H1 (cell line): Measurements from ENCODE around the gene MTR. TPM values are rescaled to one million over a fixed set of nuclear protein-coding genes. Genes with fewer than 3 reads are reported as not detected.

Experiments
- ASH2L ChIP-seq: fragments of 200-600, 300-600 bp; sonication (generic); IDR thresholded peaks from one replicate; pipeline ENCODE4 v1.7.1; 2017; ENCODE audit warnings: low read length
- CTCF ChIP-seq, 3 experiments: IDR thresholded peaks; 1 replicate in 2 of 3; 2 replicates in 1 of 3; pipeline versions ENCODE4 v1.5.1 to v1.6.1; 2011; ENCODE audit warnings: low read length in 3 of 3, mild to moderate bottlenecking in 3 of 3, inconsistent platforms in 2 of 3, low read depth in 1 of 3, moderate library complexity in 1 of 3; ENCODE audit not compliant: insufficient read depth in 1 of 3; ENCODE audit errors: control extremely low read depth in 1 of 3
- NRF1 ChIP-seq: IDR thresholded peaks from 2 replicates; pipeline ENCODE4 v1.6.1; 2011; ENCODE audit warnings: mild to moderate bottlenecking, low read depth, low read length, improper control_type of control experiment
- POLR2A ChIP-seq, 2 experiments: IDR thresholded peaks; 1 replicate in 1 of 2; 2 replicates in 1 of 2; pipeline ENCODE4 v1.6.1; 2011; ENCODE audit warnings: low read depth in 2 of 2, low read length in 2 of 2, mild to moderate bottlenecking in 2 of 2; ENCODE audit errors: control extremely low read depth in 1 of 2
- POLR2AphosphoS5 ChIP-seq: IDR thresholded peaks from 2 replicates; pipeline ENCODE4 v1.6.1; 2011; ENCODE audit warnings: low read depth, low read length
- polyA plus RNA-seq, 7 experiments: library from polyadenylated mRNA; depleted of rRNA in 3 of 7; stranded (reverse) in 5 of 7; unstranded in 2 of 7; fragments of >200 nt in 5 of 7; fragments of 200-250 nt in 2 of 7; gene quantifications; 1 replicate in 5 of 7; 2 replicates in 1 of 7; 4 replicates in 1 of 7; pipeline versions ENCODE4 v1.2.1 to v1.2.3, GENCODE V29; 2011 to 2013; ENCODE audit warnings: missing spikeins in 2 of 7, mixed read lengths in 2 of 7
- total RNA-seq: library from RNA; stranded (reverse); fragmentation: NEBNext Ultra II Directional; extraction: Animal tissue kit (Norgen Biotek cat#: 25700); gene quantifications from 2 replicates; pipeline ENCODE4 v1.2.1, GENCODE V29; 2021

The MTR gene
- total and polyA plus RNA-seq, 2 of the 8 experiments (the other 6 are each of a cell fraction or from before 2014, with no cell fraction given): 4.8 to 27.4 TPM

DNA sequence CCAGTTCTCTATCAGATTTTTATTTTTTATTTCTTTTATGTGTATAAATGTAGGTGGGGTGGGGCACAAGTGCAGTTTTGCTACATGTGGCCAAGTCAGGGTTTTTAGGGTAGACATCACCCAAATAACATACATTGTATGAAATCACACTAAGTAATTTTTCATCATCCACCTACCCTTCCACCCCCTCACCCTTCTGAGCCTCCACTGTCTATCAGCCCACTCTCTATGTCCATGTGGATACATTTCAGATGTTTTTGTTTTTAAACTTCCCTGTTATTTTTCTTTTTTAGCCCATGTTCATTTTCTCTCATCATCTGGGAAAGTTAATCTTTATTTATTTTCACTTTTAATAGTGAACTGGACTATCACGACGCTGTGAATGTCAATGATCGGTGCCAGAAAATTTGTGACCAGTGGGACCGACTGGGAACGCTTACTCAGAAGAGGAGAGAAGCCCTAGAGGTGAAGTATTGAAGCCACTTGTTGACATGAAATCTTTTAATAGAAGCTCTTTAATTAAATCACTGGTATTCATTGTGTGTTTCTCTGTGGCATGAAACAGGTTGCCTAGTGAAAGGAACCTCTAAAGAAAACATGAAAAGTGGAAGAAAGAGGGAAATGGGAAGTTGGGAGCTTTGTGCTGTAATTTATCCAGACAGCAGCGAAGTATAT, 47.6 kb upstream of the MTR start (continued):
- no peak for TF ChIP-seq CTCF (IDR thresholded peaks at IDR 0.05; ENCODE audit: control extremely low read depth in 1 of 3, insufficient read depth in 1 of 3, low read depth in 1 of 3, low read length in 3 of 3)
- no peak for TF ChIP-seq NRF1
- TF ChIP-seq POLR2A (IDR thresholded peaks at IDR 0.05; ENCODE audit: control extremely low read depth in 1 of 2, low read depth in 2 of 2, low read length in 2 of 2): no peak
- no peak for TF ChIP-seq ASH2L
- no peak for TF ChIP-seq POLR2AphosphoS5
